Sigmoid colon (tissue), 7 donors: Measurements from ENCODE around the gene CTSD. TPM values are rescaled to one million over a fixed set of nuclear protein-coding genes. Genes with fewer than 3 reads are reported as not detected.

Source experiments
- DNase-seq: peaks from one replicate; pipeline ENCODE4 v3.0.0-alpha.2; 2019
- H3K27ac ChIP-seq, 4 donors: fragments of 200-600 bp; sonication (generic); one replicate each; pipeline ENCODE4 v1.5.1; 2016 to 2019; ENCODE audit warnings: mild to moderate bottlenecking in 1 of 4
- H3K27me3 ChIP-seq, 3 donors: fragments of 200-600 bp; sonication (generic); one replicate each; pipeline ENCODE4 v1.5.1; 2019; ENCODE audit warnings: mild to moderate bottlenecking in 1 of 3
- H3K36me3 ChIP-seq, 4 donors: fragments of 200-600 bp; sonication (generic); one replicate each; pipeline ENCODE4 v1.5.1; 2016 to 2019
- H3K4me1 ChIP-seq, 4 donors: fragments of 200-600 bp; sonication (generic); one replicate each; pipeline ENCODE4 v1.5.1; 2017 to 2019
- H3K4me3 ChIP-seq, 4 donors: fragments of 200-600 bp; sonication (generic); one replicate each; pipeline ENCODE4 v1.5.1; 2017 to 2019; ENCODE audit warnings: mild to moderate bottlenecking in 2 of 4, moderate library complexity in 1 of 4
- H3K9me3 ChIP-seq, 4 donors: fragments of 200-600 bp in 3 of 4; sonication (generic) in 3 of 4; one replicate each; pipeline versions ENCODE4 v1.5.1 to v1.6.1; 2013 to 2019
- EP300 ChIP-seq, 4 donors: sonication (generic); formaldehyde crosslinking; IDR thresholded peaks; one replicate each; pipeline ENCODE4 v1.6.1; 2017; ENCODE audit warnings: antibody characterized with exemption in 4 of 4
- POLR2A ChIP-seq, 2 donors: fragments of 450-650 bp; IDR thresholded peaks; one replicate each; pipeline ENCODE4 v1.6.1; 2016; ENCODE audit warnings: antibody characterized with exemption in 2 of 2, mild to moderate bottlenecking in 2 of 2, moderate library complexity in 2 of 2
- POLR2AphosphoS5 ChIP-seq, 4 donors: sonication (generic); formaldehyde crosslinking; IDR thresholded peaks; one replicate each; pipeline ENCODE4 v1.6.1; 2017; ENCODE audit warnings: antibody characterized with exemption in 4 of 4
- WGBS, 2 donors: extraction: QIAGEN DNeasy Blood & Tissue Kit; methylation state at CpG; one replicate each; pipeline ENCODE4 v1.1.7; 2013; 5-methylcytosine and 5-hydroxymethylcytosine counted together
- intact Hi-C: fragments of 100-400 bp; cut with DNase I; formaldehyde crosslinking; loops from one replicate; pipeline ENCODE4 v1.15.1; 2023
- polyA plus RNA-seq, 3 donors: library from polyadenylated mRNA; stranded (reverse); fragments of 200-250 nt; gene quantifications; one replicate each; pipeline ENCODE4 v1.2.3, GENCODE V29; 2013
- total RNA-seq, 4 donors: library from RNA; depleted of rRNA; stranded (reverse); fragments of >200 nt; gene quantifications; one replicate each; pipeline ENCODE4 v1.1.0, GENCODE V29; 2016
- TF ChIP-seq, protein P1 (sequence below), 4 experiments: fragments of 450-650 bp in 3 of 4; fragments of 200-600 bp in 1 of 4; IDR thresholded peaks; one replicate each; pipeline ENCODE4 v1.5.1; 2016 to 2019; ENCODE audit warnings: antibody characterized with exemption in 4 of 4, mild to moderate bottlenecking in 3 of 4, moderate library complexity in 2 of 4
- donor health status: healthy with polysubstance abuse.
- donor health status: Bipolar disorder and iron deficiency.
- donor health status: healthy.

Gene CTSD
- total and polyA plus RNA-seq, 7 donors: 173 to 1,586 (median 222) TPM

- H3K4me3 ChIP-seq: no peak overlapping the region
- peaks cover 13 to 22% (median 14%) of the 10 kb centered on the region in 3 donors for H3K27me3 ChIP-seq
- no peaks in the 10 kb centered on the region for H3K36me3 ChIP-seq
- WGBS, 2 donors: 64 to 79% methylated on average over 23 of the region's 23 CpGs
- no peak for TF ChIP-seq EP300 (IDR thresholded peaks at IDR 0.05)
- TF ChIP-seq, protein P1, sequence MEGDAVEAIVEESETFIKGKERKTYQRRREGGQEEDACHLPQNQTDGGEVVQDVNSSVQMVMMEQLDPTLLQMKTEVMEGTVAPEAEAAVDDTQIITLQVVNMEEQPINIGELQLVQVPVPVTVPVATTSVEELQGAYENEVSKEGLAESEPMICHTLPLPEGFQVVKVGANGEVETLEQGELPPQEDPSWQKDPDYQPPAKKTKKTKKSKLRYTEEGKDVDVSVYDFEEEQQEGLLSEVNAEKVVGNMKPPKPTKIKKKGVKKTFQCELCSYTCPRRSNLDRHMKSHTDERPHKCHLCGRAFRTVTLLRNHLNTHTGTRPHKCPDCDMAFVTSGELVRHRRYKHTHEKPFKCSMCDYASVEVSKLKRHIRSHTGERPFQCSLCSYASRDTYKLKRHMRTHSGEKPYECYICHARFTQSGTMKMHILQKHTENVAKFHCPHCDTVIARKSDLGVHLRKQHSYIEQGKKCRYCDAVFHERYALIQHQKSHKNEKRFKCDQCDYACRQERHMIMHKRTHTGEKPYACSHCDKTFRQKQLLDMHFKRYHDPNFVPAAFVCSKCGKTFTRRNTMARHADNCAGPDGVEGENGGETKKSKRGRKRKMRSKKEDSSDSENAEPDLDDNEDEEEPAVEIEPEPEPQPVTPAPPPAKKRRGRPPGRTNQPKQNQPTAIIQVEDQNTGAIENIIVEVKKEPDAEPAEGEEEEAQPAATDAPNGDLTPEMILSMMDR (IDR thresholded peaks at IDR 0.05): no peak
- TF ChIP-seq POLR2AphosphoS5 (IDR thresholded peaks at IDR 0.05): no peak
- TF ChIP-seq POLR2A (IDR thresholded peaks at IDR 0.05): no peak
- no peaks in the 10 kb centered on the region for H3K9me3 ChIP-seq
- no peak for DNase-seq
- no peak overlapping the region for H3K27ac ChIP-seq
- intact Hi-C loops: no loop called here
- peaks cover 0 to 11% (median 10%) of the 10 kb centered on the region in 4 donors for H3K4me1 ChIP-seq
Observed at GRCh38 chr11:1744137-1744886, 19.4 kb downstream of the CTSD start.

GRCh38 chr11:1743585-1744136 lies 20.1 kb downstream of the CTSD start:
- 80 to 85% methylated on average over 10 of the region's 10 CpGs for WGBS, 2 donors
- intact Hi-C loops: no loop called here
- Histone ChIP-seq H3K4me3 (no peak overlapping the region), H3K27me3 (peaks cover 7 to 16% (median 8%) of the 10 kb centered on the region in 3 donors), H3K36me3 (no peaks in the 10 kb centered on the region), H3K27ac (no peak overlapping the region), H3K9me3 (no peaks in the 10 kb centered on the region), H3K4me1 (peaks cover 0 to 5% (median 4%) of the 10 kb centered on the region in 4 donors)
- no peak for TF ChIP-seq POLR2AphosphoS5 (IDR thresholded peaks at IDR 0.05)
- TF ChIP-seq EP300 (IDR thresholded peaks at IDR 0.05): no peak
- TF ChIP-seq POLR2A (IDR thresholded peaks at IDR 0.05): no peak
- TF ChIP-seq, protein P1 (IDR thresholded peaks at IDR 0.05): no peak
- DNase-seq: no peak

DNA sequence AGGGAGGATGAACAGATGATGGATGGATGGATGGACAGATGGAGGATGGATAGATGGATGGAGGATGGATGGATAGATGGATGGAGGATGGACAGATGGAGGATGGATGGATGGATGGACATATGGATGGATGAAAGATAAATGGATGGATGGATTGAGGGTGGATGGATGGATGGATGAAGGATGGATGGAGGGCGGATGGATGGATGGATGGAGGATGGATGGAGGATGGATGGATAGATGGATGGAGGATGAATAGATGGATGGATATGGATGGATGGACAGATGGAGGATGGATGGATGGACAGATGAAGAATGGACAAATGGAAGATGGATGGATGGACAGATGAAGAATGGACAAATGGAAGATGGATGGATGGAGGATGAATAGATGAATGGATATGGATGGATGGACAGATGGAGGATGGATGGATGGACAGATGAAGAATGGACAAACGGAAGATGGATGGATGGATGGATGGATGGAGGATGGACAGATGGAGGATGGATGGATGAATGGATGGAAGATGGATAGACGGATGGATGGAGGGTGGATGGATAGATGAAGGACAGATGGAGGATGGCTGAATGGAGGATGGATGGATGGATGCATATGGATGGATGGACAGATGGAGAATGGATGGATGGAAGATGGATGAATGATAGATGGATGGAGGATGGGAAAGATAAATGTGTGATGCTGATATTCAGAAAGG lies 20.7 kb downstream of the CTSD start:
- WGBS, 2 donors: 90 to 91% methylated on average over 3 of the region's 3 CpGs
- DNase-seq: no peak
- no peak for TF ChIP-seq EP300 (IDR thresholded peaks at IDR 0.05)
- no peak for TF ChIP-seq POLR2A (IDR thresholded peaks at IDR 0.05)
- TF ChIP-seq, protein P1 (IDR thresholded peaks at IDR 0.05): no peak
- no peak for TF ChIP-seq POLR2AphosphoS5 (IDR thresholded peaks at IDR 0.05)

GRCh38 chr11:1742371-1742770 lies 21.4 kb downstream of the CTSD start:
- no peak for DNase-seq
- WGBS, 2 donors: 70 to 82% methylated on average over 4 of the region's 4 CpGs
- peaks cover 1 to 7% (median 2%) of the 10 kb centered on the region in 4 donors for H3K9me3 ChIP-seq
- no peak overlapping the region for H3K27ac ChIP-seq
- H3K4me3 ChIP-seq: no peak overlapping the region
- H3K36me3 ChIP-seq: no peaks in the 10 kb centered on the region
- intact Hi-C loops: no loop called here
- peaks cover 0 to 20% (median 10%) of the 10 kb centered on the region in 3 donors for H3K27me3 ChIP-seq
- no peaks in the 10 kb centered on the region for H3K4me1 ChIP-seq
- TF ChIP-seq POLR2AphosphoS5 (IDR thresholded peaks at IDR 0.05) (no peak), EP300 (IDR thresholded peaks at IDR 0.05) (no peak), POLR2A (IDR thresholded peaks at IDR 0.05) (no peak)
- TF ChIP-seq, protein P1 (IDR thresholded peaks at IDR 0.05): no peak

More for the DNA sequence above, 20.7 kb downstream of the CTSD start:
- no peaks in the 10 kb centered on the region for H3K4me1 ChIP-seq
- H3K9me3 ChIP-seq: peaks cover 0 to 4% (median 0%) of the 10 kb centered on the region in 4 donors
- H3K27me3 ChIP-seq: peaks cover under 1 to 16% (median 5%) of the 10 kb centered on the region in 3 donors
- H3K4me3 ChIP-seq: no peak overlapping the region
- intact Hi-C loops: no loop called here
- H3K36me3 ChIP-seq: no peaks in the 10 kb centered on the region
- H3K27ac ChIP-seq: no peak overlapping the region
